H9 (cell line): ENCODE data around the gene SMTN. TPM values are rescaled to one million over a fixed set of nuclear protein-coding genes. Genes with fewer than 3 reads are reported as not detected.

Source experiments
- DNase-seq: peaks from one replicate; pipeline ENCODE4 v3.0.0-alpha.2; 2017
- H2AFZ ChIP-seq: one replicate; pipeline ENCODE4 v1.6.1; 2013; ENCODE audit warnings: mild to moderate bottlenecking, low read length, control low read depth, moderate library complexity
- H2AK5ac ChIP-seq: 2 replicates; pipeline ENCODE4 v1.6.1; 2013; ENCODE audit warnings: low read length, control low read depth, mixed read lengths; ENCODE audit not compliant: insufficient read length
- H2BK120ac ChIP-seq: one replicate; pipeline ENCODE4 v1.6.1; 2013; ENCODE audit warnings: low read depth, mild to moderate bottlenecking, low read length, control low read depth, inconsistent platforms; ENCODE audit not compliant: poor library complexity, severe bottlenecking
- H2BK12ac ChIP-seq: 2 replicates; pipeline ENCODE4 v1.6.1; 2013; ENCODE audit warnings: low read length, control low read depth, mixed read lengths, low read depth; ENCODE audit not compliant: insufficient read length
- H2BK15ac ChIP-seq: 2 replicates; pipeline ENCODE4 v1.6.1; 2013; ENCODE audit warnings: low read depth, low read length, control low read depth
- H2BK20ac ChIP-seq: one replicate; pipeline ENCODE4 v1.6.1; 2013; ENCODE audit warnings: low read depth, mild to moderate bottlenecking, low read length, control low read depth, inconsistent platforms; ENCODE audit not compliant: poor library complexity, severe bottlenecking
- H2BK5ac ChIP-seq: 2 replicates; pipeline ENCODE4 v1.6.1; 2013; ENCODE audit warnings: low read length, control low read depth, mixed read lengths; ENCODE audit not compliant: insufficient read length
- H3K14ac ChIP-seq: 2 replicates; pipeline ENCODE4 v1.6.1; 2013; ENCODE audit warnings: low read length, control low read depth; ENCODE audit not compliant: insufficient read depth
- H3K18ac ChIP-seq: 2 replicates; pipeline ENCODE4 v1.6.1; 2013; ENCODE audit warnings: low read depth, mild to moderate bottlenecking, mixed read lengths, low read length, control low read depth; ENCODE audit not compliant: insufficient read length
- H3K23ac ChIP-seq: 2 replicates; pipeline ENCODE4 v1.6.1; 2013; ENCODE audit warnings: low read length, control low read depth, mixed read lengths, low read depth; ENCODE audit not compliant: insufficient read length
- H3K23me2 ChIP-seq: 2 replicates; pipeline ENCODE4 v1.6.1; 2013; ENCODE audit warnings: low read depth, mild to moderate bottlenecking, mixed read lengths, low read length, control low read depth; ENCODE audit not compliant: insufficient read length, poor library complexity, severe bottlenecking
- H3K27ac ChIP-seq: 2 replicates; pipeline ENCODE4 v1.5.1; 2013; ENCODE audit warnings: low read length, control low read depth, mixed read lengths, low read depth; ENCODE audit not compliant: insufficient read length
- H3K27me3 ChIP-seq: 2 replicates; pipeline ENCODE4 v1.6.1; 2013; ENCODE audit warnings: low read length, control low read depth, inconsistent platforms; ENCODE audit not compliant: insufficient read depth
- H3K4ac ChIP-seq: 2 replicates; pipeline ENCODE4 v1.6.1; 2013; ENCODE audit warnings: low read depth, mild to moderate bottlenecking, control low read depth, inconsistent platforms, low read length, moderate library complexity
- H3K4me1 ChIP-seq: 2 replicates; pipeline ENCODE4 v1.6.1; 2013; ENCODE audit warnings: low read length, control low read depth, inconsistent platforms; ENCODE audit not compliant: insufficient read depth
- H3K4me2 ChIP-seq: 2 replicates; pipeline ENCODE4 v1.6.1; 2013; ENCODE audit warnings: low read length, control low read depth, mixed read lengths; ENCODE audit not compliant: insufficient read length, insufficient read depth
- H3K56ac ChIP-seq: 2 replicates; pipeline ENCODE4 v1.6.1; 2013; ENCODE audit warnings: low read depth, mild to moderate bottlenecking, mixed read lengths, low read length, control low read depth; ENCODE audit not compliant: insufficient read length
- H3K79me1 ChIP-seq: 2 replicates; pipeline ENCODE4 v1.6.1; 2013; ENCODE audit warnings: low read depth, mild to moderate bottlenecking, moderate library complexity, low read length, control low read depth, inconsistent platforms; ENCODE audit not compliant: insufficient read depth, poor library complexity, severe bottlenecking
- H3K79me2 ChIP-seq: 2 replicates; pipeline ENCODE4 v1.6.1; 2013; ENCODE audit warnings: low read length, control low read depth, inconsistent platforms; ENCODE audit not compliant: insufficient read depth
- H3K9ac ChIP-seq: 2 replicates; pipeline ENCODE4 v1.6.1; 2013; ENCODE audit warnings: low read length, control low read depth, mixed read lengths; ENCODE audit not compliant: insufficient read length; ENCODE audit errors: extremely low read depth
- H3K9me3 ChIP-seq: one replicate; pipeline ENCODE4 v1.6.1; 2013; ENCODE audit warnings: low read depth, low read length, inconsistent platforms; ENCODE audit not compliant: control insufficient read depth
- H3T11ph ChIP-seq: one replicate; pipeline ENCODE4 v1.6.1; 2013; ENCODE audit warnings: mild to moderate bottlenecking, low read length, control low read depth, inconsistent platforms
- H4K20me1 ChIP-seq: one replicate; pipeline ENCODE4 v1.6.1; 2013; ENCODE audit not compliant: control insufficient read depth, insufficient read length, insufficient read depth
- H4K5ac ChIP-seq: 2 replicates; pipeline ENCODE4 v1.6.1; 2013; ENCODE audit warnings: low read depth, mild to moderate bottlenecking, mixed read lengths, low read length, control low read depth; ENCODE audit not compliant: insufficient read length
- H4K8ac ChIP-seq: replicated peaks from 2 replicates; pipeline ENCODE4 v1.6.1; 2013; ENCODE audit warnings: low read length, control low read depth, mixed read lengths, low read depth; ENCODE audit not compliant: insufficient read length
- H4K91ac ChIP-seq: 2 replicates; pipeline ENCODE4 v1.6.1; 2013; ENCODE audit warnings: low read depth, mild to moderate bottlenecking, moderate library complexity, mixed read lengths, low read length, control low read depth; ENCODE audit not compliant: insufficient read length
- H3K27ac Mint-ChIP-seq, 3 experiments: 2 replicates in 2 of 3; 3 replicates in 1 of 3; pipeline ENCODE4 v1.8.0; 2020 to 2021; ENCODE audit warnings: mixed read lengths in 3 of 3, mild to moderate bottlenecking in 1 of 3, moderate library complexity in 1 of 3
- H3K27me3 Mint-ChIP-seq: 2 replicates; pipeline ENCODE4 v1.8.0; 2021; ENCODE audit warnings: low read depth, mild to moderate bottlenecking, moderate library complexity, mixed read lengths
- H3K36me3 Mint-ChIP-seq, 3 experiments: 2 replicates in 2 of 3; 3 replicates in 1 of 3; pipeline ENCODE4 v1.8.0; 2020 to 2021; ENCODE audit warnings: low read depth in 3 of 3, mixed read lengths in 3 of 3; ENCODE audit not compliant: insufficient read depth in 1 of 3
- H3K4me1 Mint-ChIP-seq, 2 experiments: 2 replicates each; pipeline ENCODE4 v1.8.0; 2020; ENCODE audit warnings: mixed read lengths in 2 of 2
- H3K4me3 Mint-ChIP-seq, 2 experiments: 2 replicates in 1 of 2; 3 replicates in 1 of 2; pipeline ENCODE4 v1.8.0; 2020 to 2021; ENCODE audit warnings: mild to moderate bottlenecking in 2 of 2, mixed read lengths in 2 of 2, moderate library complexity in 1 of 2
- H3K9me3 Mint-ChIP-seq, 2 experiments: 2 replicates in 1 of 2; 3 replicates in 1 of 2; pipeline ENCODE4 v1.8.0; 2020; ENCODE audit warnings: mild to moderate bottlenecking in 2 of 2, mixed read lengths in 2 of 2, moderate library complexity in 1 of 2
- CTCF ChIP-seq: fragments of 200-600 bp; sonication (generic); conservative IDR thresholded peaks from 3 replicates; pipeline ENCODE4 v1.8.0; 2021; ENCODE audit warnings: antibody characterized with exemption, mild to moderate bottlenecking
- WGBS: extraction: QIAGEN DNeasy Blood & Tissue Kit; methylation state at CpG from one replicate; pipeline ENCODE4 v1.1.7; 2013; ENCODE audit warnings: missing lambda C conversion rate, low lambda C conversion rate, mixed read lengths; ENCODE audit not compliant: insufficient read length; ENCODE audit errors: extremely low coverage; 5-methylcytosine and 5-hydroxymethylcytosine counted together
- total RNA-seq: library from RNA; stranded (reverse); gene quantifications from 2 replicates; pipeline ENCODE4 v1.2.1, GENCODE V29; 2021

Gene SMTN
- total RNA-seq, 1 experiment from 2014 or later = 23.4 TPM

DNA sequence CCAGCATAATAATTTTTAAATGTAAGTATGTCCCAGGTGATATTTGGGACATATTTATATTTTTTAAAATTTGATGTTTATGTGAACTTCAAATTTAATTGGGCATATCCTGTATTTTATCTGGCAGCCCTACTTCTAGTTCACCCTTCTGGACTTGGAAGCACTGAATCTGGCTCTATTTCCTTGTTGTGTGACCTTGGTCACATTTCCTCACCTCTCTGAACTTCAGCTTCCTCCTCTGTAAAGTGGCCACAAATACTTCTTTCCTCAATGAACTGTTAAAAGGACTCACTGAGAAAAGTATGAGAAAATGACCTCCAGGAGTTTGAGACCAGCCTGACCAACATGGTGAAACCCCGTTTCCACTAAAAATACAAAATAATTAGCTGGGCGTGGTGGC lies 70.8 kb downstream of the SMTN start:
- no peak overlapping the region for H3K23ac ChIP-seq
- H2BK5ac ChIP-seq = no peak overlapping the region
- Mint-ChIP-seq H3K4me3 (no peak overlapping the region), H3K36me3 (peaks cover 0 to 10% (median 2%) of the 10 kb centered on the region in 3 experiments; a peak in 2 of 7 replicates), H3K9me3 (peaks cover 10 to 14% of the 10 kb centered on the region in 2 experiments), H3K27ac (no peak overlapping the region), H3K4me1 (peaks cover 0 to 4% of the 10 kb centered on the region in 2 experiments; a peak in 2 of 4 replicates), H3K27me3 (peaks cover 44% of the 10 kb centered on the region)
- no peak overlapping the region for H2AFZ ChIP-seq
- H3K4ac ChIP-seq = no peak overlapping the region
- no peak for TF ChIP-seq CTCF
- no peak overlapping the region for H3K14ac ChIP-seq
- no peak overlapping the region for H3T11ph ChIP-seq
- no peak overlapping the region for H2BK15ac ChIP-seq
- H3K9me3 ChIP-seq = peaks cover 5% of the 10 kb centered on the region
- H3K9ac ChIP-seq = no peak overlapping the region
- H3K79me1 ChIP-seq = no peaks in the 10 kb centered on the region
- H4K20me1 ChIP-seq = no peaks in the 10 kb centered on the region
- H3K79me2 ChIP-seq = no peaks in the 10 kb centered on the region
- DNase-seq = no peak
- no peak overlapping the region for H2BK20ac ChIP-seq
- no peak overlapping the region for H4K5ac ChIP-seq
- no peak overlapping the region for H2AK5ac ChIP-seq
- H3K23me2 ChIP-seq = no peaks in the 10 kb centered on the region
- H4K91ac ChIP-seq = no peak overlapping the region
- H4K8ac ChIP-seq = no peak overlapping the region
- no peak overlapping the region for H3K56ac ChIP-seq
- H3K27ac ChIP-seq = no peak overlapping the region
- H3K27me3 ChIP-seq = no peaks in the 10 kb centered on the region
- H2BK120ac ChIP-seq = no peak overlapping the region
- H3K4me2 ChIP-seq = no peak overlapping the region
- H3K18ac ChIP-seq = no peak overlapping the region
- no CpG with 5 or more reads among the region's 2 CpGs for WGBS
- H2BK12ac ChIP-seq = no peak overlapping the region
- H3K4me1 ChIP-seq = no peaks in the 10 kb centered on the region
